HG03045 (cell line): ENCODE measurements around the gene STK4.

Experiments used
- ATAC-seq: cut with Tn5 transposase; IDR thresholded peaks from one replicate; pipeline ENCODE4 v1.9.1; 2021; ENCODE audit warnings: mild to moderate bottlenecking, moderate library complexity; ENCODE audit not compliant: unreplicated experiment

STK4 gene

GRCh38 chr20:44952731-44953130 lies 13.6 kb upstream of the STK4 start:
- no peak for ATAC-seq

- no peak for ATAC-seq
Observed at GRCh38 chr20:44954211-44954610, 12.1 kb upstream of the STK4 start.

GRCh38 chr20:44955270-44955669 lies 11.0 kb upstream of the STK4 start:
- ATAC-seq = no peak

GRCh38 chr20:44956410-44956809 lies 9.9 kb upstream of the STK4 start:
- no peak for ATAC-seq

GRCh38 chr20:44958276-44958675 lies 8.0 kb upstream of the STK4 start:
- no peak for ATAC-seq

GRCh38 chr20:44959082-44959637 lies 7.2 kb upstream of the STK4 start:
- ATAC-seq = no peak

GRCh38 chr20:44959638-44960102 lies 6.6 kb upstream of the STK4 start:
- peak; percentile 8 for ATAC-seq

- ATAC-seq = peak; percentile 83
Observed at GRCh38 chr20:44960103-44960852, 6.0 kb upstream of the STK4 start, which contains the start of gene TOMM34. Gene TOMM34, minus strand, starts transcription at chr20:44960397. Its CDS starts 64 bp downstream, at chr20:44960333.

- no peak for ATAC-seq
Observed at GRCh38 chr20:44961011-44961869, 5.1 kb upstream of the STK4 start.

- ATAC-seq = no peak
Observed at GRCh38 chr20:44961870-44962267, 4.4 kb upstream of the STK4 start.

- ATAC-seq = no peak
Observed at GRCh38 chr20:44962483-44962882, 3.8 kb upstream of the STK4 start.

GRCh38 chr20:44963325-44964215 lies 2.7 kb upstream of the STK4 start:
- ATAC-seq = no peak

GRCh38 chr20:44965651-44966029 lies 672 bp upstream of the STK4 start:
- ATAC-seq = no peak

GRCh38 chr20:44967207-44967807 lies 995 bp downstream of the STK4 start:
- ATAC-seq = no peak

- no peak for ATAC-seq
Observed at GRCh38 chr20:44969300-44969894, 3.1 kb downstream of the STK4 start.

- ATAC-seq = no peak
Observed at GRCh38 chr20:44970243-44970757, 4.0 kb downstream of the STK4 start.

GRCh38 chr20:44973053-44973452 lies 6.7 kb downstream of the STK4 start:
- ATAC-seq = no peak

GRCh38 chr20:44976698-44977097 lies 10.4 kb downstream of the STK4 start:
- ATAC-seq = no peak

GRCh38 chr20:44979090-44979621 lies 12.8 kb downstream of the STK4 start:
- peak; percentile 88 for ATAC-seq
